ENCODE results near the gene ASCL5. TPM values are rescaled to one million over a fixed set of nuclear protein-coding genes. Genes with fewer than 3 reads are reported as not detected.

Gene ASCL5
- total RNA-seq, 2 donors from 2014 or later = not detected

- ATAC-seq (ENCODE audit: insufficient number of reproducible peaks, low FRiP score, low read depth) (no peak), DNase-seq (ENCODE audit: low spot score) (no peak)
- no peaks in the 10 kb centered on the region for H3K36me3 ChIP-seq
- no peaks in the 10 kb centered on the region for H3K27me3 ChIP-seq (replicated peaks; ENCODE audit: insufficient read depth)
- no peak overlapping the region for H3K4me3 ChIP-seq
- H3K4me1 ChIP-seq (ENCODE audit: control insufficient read depth in 1 of 2, low read depth in 2 of 2) = no peaks in the 10 kb centered on the region
- H3K9me3 ChIP-seq = no peaks in the 10 kb centered on the region
- no peak overlapping the region for H3K27ac ChIP-seq
- TF ChIP-seq CTCF (IDR thresholded peaks at IDR 0.05) = no peak
Observed at GRCh38 chr1:201090541-201090940, 36.4 kb downstream of the ASCL5 start.

GRCh38 chr1:201089596-201089995 is 37.4 kb downstream of the ASCL5 start:
- no peak for ATAC-seq (ENCODE audit: insufficient number of reproducible peaks, low FRiP score, low read depth)
- no peaks in the 10 kb centered on the region for H3K27me3 ChIP-seq (replicated peaks; ENCODE audit: insufficient read depth)
- no peaks in the 10 kb centered on the region for H3K9me3 ChIP-seq
- H3K4me1 ChIP-seq (ENCODE audit: control insufficient read depth in 1 of 2, low read depth in 2 of 2) = no peaks in the 10 kb centered on the region
- no peak for TF ChIP-seq CTCF (IDR thresholded peaks at IDR 0.05)
- no peak overlapping the region for H3K27ac ChIP-seq
- no peak for DNase-seq (ENCODE audit: low spot score)
- no peaks in the 10 kb centered on the region for H3K36me3 ChIP-seq
- H3K4me3 ChIP-seq = no peak overlapping the region

- no peak for TF ChIP-seq CTCF (IDR thresholded peaks at IDR 0.05)
- H3K4me1 ChIP-seq (ENCODE audit: control insufficient read depth in 1 of 2, low read depth in 2 of 2) = no peaks in the 10 kb centered on the region
- no peaks in the 10 kb centered on the region for H3K9me3 ChIP-seq
- H3K36me3 ChIP-seq = no peaks in the 10 kb centered on the region
- H3K4me3 ChIP-seq = no peak overlapping the region
- no peaks in the 10 kb centered on the region for H3K27me3 ChIP-seq (replicated peaks; ENCODE audit: insufficient read depth)
- ATAC-seq (ENCODE audit: insufficient number of reproducible peaks, low FRiP score, low read depth) = no peak
- no peak for DNase-seq (ENCODE audit: low spot score)
- H3K27ac ChIP-seq = no peak overlapping the region
Observed at GRCh38 chr1:201088901-201089525, 38.0 kb downstream of the ASCL5 start.

- H3K4me1 ChIP-seq (ENCODE audit: control insufficient read depth in 1 of 2, low read depth in 2 of 2) = no peaks in the 10 kb centered on the region
- DNase-seq (ENCODE audit: low spot score) (no peak), ATAC-seq (ENCODE audit: insufficient number of reproducible peaks, low FRiP score, low read depth) (no peak)
- TF ChIP-seq CTCF (IDR thresholded peaks at IDR 0.05) = no peak
- no peak overlapping the region for H3K27ac ChIP-seq
- H3K4me3 ChIP-seq = no peak overlapping the region
- H3K27me3 ChIP-seq (replicated peaks; ENCODE audit: insufficient read depth) = no peaks in the 10 kb centered on the region
- H3K9me3 ChIP-seq = no peaks in the 10 kb centered on the region
- H3K36me3 ChIP-seq = no peaks in the 10 kb centered on the region
Observed at GRCh38 chr1:201088395-201088794, 38.6 kb downstream of the ASCL5 start.

GRCh38 chr1:201085902-201086735 is 40.9 kb downstream of the ASCL5 start:
- no peak overlapping the region for H3K4me3 ChIP-seq
- TF ChIP-seq CTCF (IDR thresholded peaks at IDR 0.05) = peak; percentile 35
- ATAC-seq (ENCODE audit: insufficient number of reproducible peaks, low FRiP score, low read depth) = no peak

More at GRCh38 chr1:201085902-201086735, 40.9 kb downstream of the ASCL5 start:
- no peak overlapping the region for H3K27ac ChIP-seq
- no peaks in the 10 kb centered on the region for H3K4me1 ChIP-seq (ENCODE audit: control insufficient read depth in 1 of 2, low read depth in 2 of 2)
- no peaks in the 10 kb centered on the region for H3K27me3 ChIP-seq (replicated peaks; ENCODE audit: insufficient read depth)
- H3K9me3 ChIP-seq = no peaks in the 10 kb centered on the region
- DNase-seq (ENCODE audit: low spot score) = no peak
- no peaks in the 10 kb centered on the region for H3K36me3 ChIP-seq

Measured in thoracic aorta (tissue), 2 donors.